ENCODE data around the gene DHRSX. TPM values are rescaled to one million over a fixed set of nuclear protein-coding genes. Genes with fewer than 3 reads are reported as not detected.
"Not testable (repeated sequence)": the region's sequence is repeated elsewhere in the genome, so short reads cannot be mapped to it uniquely, and the experiment has no call there.

Gene DHRSX
- total RNA-seq, 2 donors from 2014 or later: 16.4 to 16.6 TPM

- H3K36me3 Mint-ChIP-seq: peaks cover 20 to 23% of the 10 kb centered on the region in 2 donors
- no peak for DNase-seq (ENCODE audit: low spot score in 2 of 2)
- H3K27ac Mint-ChIP-seq: no peak overlapping the region
- H3K9me3 Mint-ChIP-seq: peaks cover 4% of the 10 kb centered on the region in 2 donors
- ATAC-seq: no peak
Measured at GRCh38 chrX:2389324-2389723, 111.5 kb downstream of the DHRSX start.

GRCh38 chrX:2388669-2389068 lies 112.1 kb downstream of the DHRSX start:
- peaks cover 4% of the 10 kb centered on the region in 2 donors for H3K9me3 Mint-ChIP-seq
- peak overlapping the region; percentile 20 to 75 for H3K27ac Mint-ChIP-seq
- H3K36me3 Mint-ChIP-seq: peaks cover 16 to 18% of the 10 kb centered on the region in 2 donors
- DNase-seq (ENCODE audit: low spot score in 2 of 2): no peak
- ATAC-seq: no peak

- peaks cover 4% of the 10 kb centered on the region in 2 donors for H3K9me3 Mint-ChIP-seq
- no peak overlapping the region for H3K27ac Mint-ChIP-seq
- peaks cover 16 to 18% of the 10 kb centered on the region in 2 donors for H3K36me3 Mint-ChIP-seq
- ATAC-seq (no peak), DNase-seq (ENCODE audit: low spot score in 2 of 2) (no peak)
Measured at GRCh38 chrX:2387614-2388239, 113.0 kb downstream of the DHRSX start.

GRCh38 chrX:2385224-2385623 lies 115.6 kb downstream of the DHRSX start:
- ATAC-seq: no peak
- DNase-seq (ENCODE audit: low spot score in 2 of 2): no peak
- Mint-ChIP-seq H3K36me3 (peaks cover 0 to 5% of the 10 kb centered on the region in 2 donors), H3K9me3 (peaks cover 0 to 3% of the 10 kb centered on the region in 2 donors), H3K27ac (no peak overlapping the region)

GRCh38 chrX:2384486-2384885 lies 116.3 kb downstream of the DHRSX start:
- DNase-seq (ENCODE audit: low spot score in 2 of 2): no peak
- H3K27ac Mint-ChIP-seq: no peak overlapping the region
- peaks cover 0 to 5% of the 10 kb centered on the region in 2 donors for H3K36me3 Mint-ChIP-seq
- H3K9me3 Mint-ChIP-seq: peaks cover 0 to 4% of the 10 kb centered on the region in 2 donors
- ATAC-seq: no peak

GRCh38 chrX:2383735-2384134 lies 117.0 kb downstream of the DHRSX start:
- H3K27ac Mint-ChIP-seq: no peak overlapping the region
- H3K9me3 Mint-ChIP-seq: peaks cover 0 to 4% of the 10 kb centered on the region in 2 donors
- H3K36me3 Mint-ChIP-seq: peaks cover 0 to 5% of the 10 kb centered on the region in 2 donors
- ATAC-seq (no peak), DNase-seq (ENCODE audit: low spot score in 2 of 2) (no peak)

GRCh38 chrX:2383144-2383543 lies 117.6 kb downstream of the DHRSX start:
- DNase-seq (ENCODE audit: low spot score in 2 of 2): no peak
- Mint-ChIP-seq H3K27ac (no peak overlapping the region), H3K36me3 (peaks cover 0 to 5% of the 10 kb centered on the region in 2 donors), H3K9me3 (peaks cover 0 to 4% of the 10 kb centered on the region in 2 donors)
- ATAC-seq: no peak

GRCh38 chrX:2382433-2383048 lies 118.2 kb downstream of the DHRSX start:
- DNase-seq (ENCODE audit: low spot score in 2 of 2); H3K36me3 Mint-ChIP-seq; H3K27ac Mint-ChIP-seq; ATAC-seq; H3K9me3 Mint-ChIP-seq: not testable (repeated sequence)

GRCh38 chrX:2376166-2376565 lies 124.6 kb downstream of the DHRSX start:
- peaks cover 4 to 22% of the 10 kb centered on the region in 2 donors for H3K36me3 Mint-ChIP-seq
- DNase-seq (ENCODE audit: low spot score in 2 of 2) (no peak), ATAC-seq (no peak)
- H3K9me3 Mint-ChIP-seq: peaks cover 3 to 4% of the 10 kb centered on the region in 2 donors
- peak overlapping the region in 1 of 2 donors; percentile 54 for H3K27ac Mint-ChIP-seq

GRCh38 chrX:2374086-2374485 lies 126.7 kb downstream of the DHRSX start:
- H3K36me3 Mint-ChIP-seq: peaks cover 4 to 22% of the 10 kb centered on the region in 2 donors
- peaks cover 0 to 4% of the 10 kb centered on the region in 2 donors for H3K9me3 Mint-ChIP-seq
- no peak overlapping the region for H3K27ac Mint-ChIP-seq
- DNase-seq (ENCODE audit: low spot score in 2 of 2) (no peak), ATAC-seq (no peak)

GRCh38 chrX:2373615-2374014 lies 127.2 kb downstream of the DHRSX start:
- H3K9me3 Mint-ChIP-seq: peaks cover 0 to 4% of the 10 kb centered on the region in 2 donors
- peak overlapping the region in 1 of 2 donors; percentile 27 for H3K27ac Mint-ChIP-seq
- ATAC-seq (no peak), DNase-seq (ENCODE audit: low spot score in 2 of 2) (no peak)
- peaks cover 4 to 22% of the 10 kb centered on the region in 2 donors for H3K36me3 Mint-ChIP-seq

- peak overlapping the region in 1 of 2 donors; percentile 23 for H3K27ac Mint-ChIP-seq
- peaks cover 4 to 17% of the 10 kb centered on the region in 2 donors for H3K36me3 Mint-ChIP-seq
- ATAC-seq: no peak
- H3K9me3 Mint-ChIP-seq: peaks cover 0 to 4% of the 10 kb centered on the region in 2 donors
- DNase-seq (ENCODE audit: low spot score in 2 of 2): no peak
Measured at GRCh38 chrX:2371026-2371711, 129.6 kb downstream of the DHRSX start.

- Mint-ChIP-seq H3K36me3 (peaks cover 4 to 17% of the 10 kb centered on the region in 2 donors), H3K9me3 (peaks cover 0 to 4% of the 10 kb centered on the region in 2 donors), H3K27ac (peak overlapping the region in 1 of 2 donors; percentile 69)
- DNase-seq (ENCODE audit: low spot score in 2 of 2) (no peak), ATAC-seq (no peak)
Measured at GRCh38 chrX:2370456-2370855, 130.3 kb downstream of the DHRSX start.

- DNase-seq (ENCODE audit: low spot score in 2 of 2) (no peak), ATAC-seq (no peak)
- Mint-ChIP-seq H3K9me3 (peaks cover 8 to 12% of the 10 kb centered on the region in 2 donors), H3K36me3 (peaks cover 13 to 20% of the 10 kb centered on the region in 2 donors), H3K27ac (no peak overlapping the region)
Measured at GRCh38 chrX:2369206-2369605, 131.6 kb downstream of the DHRSX start.

- DNase-seq (ENCODE audit: low spot score in 2 of 2) (no peak), ATAC-seq (no peak)
- Mint-ChIP-seq H3K27ac (no peak overlapping the region), H3K36me3 (peaks cover 18 to 28% of the 10 kb centered on the region in 2 donors), H3K9me3 (peaks cover 15 to 25% of the 10 kb centered on the region in 2 donors)
Measured at GRCh38 chrX:2360731-2361130, 140.0 kb downstream of the DHRSX start.

GRCh38 chrX:2359522-2359921 lies 141.3 kb downstream of the DHRSX start:
- not testable (repeated sequence) for DNase-seq (ENCODE audit: low spot score in 2 of 2); ATAC-seq; H3K27ac Mint-ChIP-seq
- Mint-ChIP-seq H3K9me3 (peaks cover 11 to 21% of the 10 kb centered on the region in 2 donors), H3K36me3 (peaks cover 18 to 34% of the 10 kb centered on the region in 2 donors)
